Uterus (tissue), 4 donors: ENCODE measurements around the gene VAMP2. TPM values are rescaled to one million over a fixed set of nuclear protein-coding genes. Genes with fewer than 3 reads are reported as not detected.

Source experiments
- DNase-seq, 2 donors: peaks; one replicate each; pipeline ENCODE4 v3.0.0-alpha.2; 2019 to 2020
- H3K27ac ChIP-seq, 2 donors: fragments of 200-600 bp; sonication (generic); 1 replicate in 1 of 2; 2 replicates in 1 of 2; pipeline ENCODE4 v1.5.1; 2016 to 2018
- H3K27me3 ChIP-seq, 2 donors: fragments of 200-600 bp; sonication (generic); one replicate each; pipeline ENCODE4 v1.5.1; 2018 to 2019; ENCODE audit warnings: control low read depth in 1 of 2
- H3K36me3 ChIP-seq, 2 donors: fragments of 200-600 bp; sonication (generic); one replicate each; pipeline ENCODE4 v1.5.1; 2019; ENCODE audit warnings: control low read depth in 1 of 2
- H3K4me1 ChIP-seq, 2 donors: fragments of 200-600 bp; sonication (generic); one replicate each; pipeline ENCODE4 v1.5.1; 2018 to 2019; ENCODE audit warnings: control low read depth in 1 of 2
- H3K4me3 ChIP-seq, 2 donors: fragments of 200-600 bp; sonication (generic); 1 replicate in 1 of 2; 2 replicates in 1 of 2; pipeline ENCODE4 v1.5.1; 2018 to 2019; ENCODE audit warnings: mild to moderate bottlenecking in 1 of 2
- H3K9me3 ChIP-seq, 2 donors: fragments of 200-600 bp; sonication (generic); one replicate each; pipeline ENCODE4 v1.5.1; 2019; ENCODE audit warnings: control low read depth in 1 of 2
- CTCF ChIP-seq, 4 experiments: fragments of 200-600 bp in 2 of 4; fragments of 450-650 bp in 2 of 4; sonication (generic) in 2 of 4; IDR thresholded peaks; one replicate each; pipeline ENCODE4 v1.5.1; 2016 to 2019; ENCODE audit warnings: antibody characterized with exemption in 4 of 4, mild to moderate bottlenecking in 2 of 4, moderate library complexity in 1 of 4
- POLR2A ChIP-seq, 2 donors: fragments of 450-650 bp; IDR thresholded peaks; one replicate each; pipeline ENCODE4 v1.6.1; 2016; ENCODE audit warnings: antibody characterized with exemption in 2 of 2, mild to moderate bottlenecking in 1 of 2, moderate library complexity in 1 of 2
- intact Hi-C: fragments of 100-400 bp; cut with DNase I; formaldehyde crosslinking; loops from one replicate; pipeline ENCODE4 v1.15.1; 2023; ENCODE audit warnings: low total_unique reads
- total RNA-seq, 4 donors: library from RNA; depleted of rRNA in 3 of 4; stranded (reverse); fragments of >200 nt in 3 of 4; gene quantifications; one replicate each; pipeline versions ENCODE4 v1.1.0 to v1.2.4, GENCODE V29; 2014 to 2023
- donor health status: DM: yes; HTN: yes; CAD: no.

The VAMP2 gene
- total RNA-seq, 4 donors from 2014 or later, result 6.7 to 150 (median 14.1) TPM

GRCh38 chr17:8159032-8159400 lies 3.7 kb downstream of the VAMP2 start:
- intact Hi-C loops, result no loop called here
- peak overlapping the region; percentile 99 to 100 for H3K27ac ChIP-seq
- no peaks in the 10 kb centered on the region for H3K27me3 ChIP-seq
- no peaks in the 10 kb centered on the region for H3K9me3 ChIP-seq
- no peak for TF ChIP-seq CTCF (IDR thresholded peaks at IDR 0.05)
- TF ChIP-seq POLR2A (IDR thresholded peaks at IDR 0.05), result no peak
- peak in 1 of 2 donors; percentile 19 for DNase-seq
- H3K4me1 ChIP-seq, result peaks cover 7 to 16% of the 10 kb centered on the region in 2 donors
- H3K36me3 ChIP-seq, result no peaks in the 10 kb centered on the region
- H3K4me3 ChIP-seq, result no peak overlapping the region

GRCh38 chr17:8158267-8159031 lies 4.3 kb downstream of the VAMP2 start:
- H3K4me3 ChIP-seq, result no peak overlapping the region
- peaks cover under 1 to 11% of the 10 kb centered on the region in 2 donors for H3K4me1 ChIP-seq
- intact Hi-C loops, result no loop called here
- TF ChIP-seq POLR2A (IDR thresholded peaks at IDR 0.05), result peak in 1 of 2 donors; percentile 43
- TF ChIP-seq CTCF (IDR thresholded peaks at IDR 0.05), result peak; percentile 88 to 92 (median 91)
- H3K36me3 ChIP-seq, result no peaks in the 10 kb centered on the region
- no peaks in the 10 kb centered on the region for H3K27me3 ChIP-seq
- peak overlapping the region; percentile 99 to 100 for H3K27ac ChIP-seq
- no peaks in the 10 kb centered on the region for H3K9me3 ChIP-seq
- DNase-seq, result peak; percentile 91 to 95

GRCh38 chr17:8156246-8156992 lies 6.3 kb downstream of the VAMP2 start:
- intact Hi-C loops, result no loop called here
- Histone ChIP-seq H3K4me3 (peak overlapping the region; percentile 89 to 93), H3K9me3 (no peaks in the 10 kb centered on the region), H3K4me1 (peaks cover 3 to 15% of the 10 kb centered on the region in 2 donors), H3K27ac (peak overlapping the region; percentile 100), H3K27me3 (no peaks in the 10 kb centered on the region), H3K36me3 (no peaks in the 10 kb centered on the region)
- peak; percentile 99 to 100 for TF ChIP-seq POLR2A (IDR thresholded peaks at IDR 0.05)
- peak in 2 of 4 experiments; percentile 20 to 45 for TF ChIP-seq CTCF (IDR thresholded peaks at IDR 0.05)
- peak; percentile 100 for DNase-seq

GRCh38 chr17:8155996-8156245 lies 6.8 kb downstream of the VAMP2 start:
- DNase-seq, result no peak
- no peaks in the 10 kb centered on the region for H3K27me3 ChIP-seq
- H3K4me3 ChIP-seq, result peak overlapping the region; percentile 89 to 93
- peak overlapping the region; percentile 100 for H3K27ac ChIP-seq
- intact Hi-C loops, result no loop called here
- peaks cover 3 to 10% of the 10 kb centered on the region in 2 donors for H3K4me1 ChIP-seq
- no peaks in the 10 kb centered on the region for H3K36me3 ChIP-seq
- no peaks in the 10 kb centered on the region for H3K9me3 ChIP-seq
- TF ChIP-seq POLR2A (IDR thresholded peaks at IDR 0.05) (no peak), CTCF (IDR thresholded peaks at IDR 0.05) (no peak)
